A549 treated with AZD2906 at 1 μM for 4 hours (cell line): ENCODE data around the gene MAFF. TPM values are rescaled to one million over a fixed set of nuclear protein-coding genes. Genes with fewer than 3 reads are reported as not detected.

Experiments used
- total RNA-seq: library from RNA; stranded (reverse); fragments of 200-300 nt; extraction: Qiagen RNA extraction; gene quantifications from 5 replicates; pipeline ENCODE4 v1.2.3, GENCODE V29; 2022

The MAFF gene
- total RNA-seq = 22.7 to 29.9 TPM (median 22.9 TPM) in 5 replicates

GRCh38 chr22:38201711-38202436, at the start of gene MAFF:
TSS of gene MAFF (plus strand) at chr22:38201994. CDS start at chr22:38213854, 11,860 bp downstream.

GRCh38 chr22:38181453-38182200, 20.2 kb upstream of the MAFF start, which contains the start of gene PLA2G6:
TSS of gene PLA2G6 (minus strand) at chr22:38181830. CDS start at chr22:38169426, 12,404 bp downstream.

Other genes starting within 250 kb of the MAFF start
- 0.22 to 0.33 TPM (median 0.23 TPM) in 5 replicates for gene C22orf23, start 248.4 kb upstream of the MAFF start, total RNA-seq
- 115 to 142 TPM (median 132 TPM) in 5 replicates for gene POLR2F, start 248.3 kb upstream of the MAFF start, total RNA-seq
- gene SOX10, start 217.4 kb upstream of the MAFF start, total RNA-seq = 0.08 TPM in 1 of 5 replicates, not detected in the others
- 11.8 to 14.1 TPM (median 12.4 TPM) in 5 replicates for gene PICK1, start 144.6 kb upstream of the MAFF start, total RNA-seq
- gene SLC16A8, start 117.8 kb upstream of the MAFF start, total RNA-seq = not detected in 5 replicates
- 5.1 to 8.5 TPM (median 8.0 TPM) in 5 replicates for gene BAIAP2L2, start 91.3 kb upstream of the MAFF start, total RNA-seq
- 2.9 to 4.9 TPM (median 4.4 TPM) in 5 replicates for gene PLA2G6, start 20.2 kb upstream of the MAFF start, total RNA-seq
- 49.9 to 65.9 TPM (median 60.9 TPM) in 5 replicates for gene TMEM184B, start 71.0 kb downstream of the MAFF start, total RNA-seq
- gene CSNK1E, start 115.4 kb downstream of the MAFF start, total RNA-seq = 84.7 to 104 TPM (median 96.8 TPM) in 5 replicates